Lower lobe of right lung (tissue), 2 donors: ENCODE measurements around the gene UBE2S. TPM values are rescaled to one million over a fixed set of nuclear protein-coding genes. Genes with fewer than 3 reads are reported as not detected.

ENCODE experiments used
- ATAC-seq, 2 donors: fragments of 200-7000 bp; cut with Tn5 transposase; one replicate each; pipeline ENCODE4 v1.9.1; 2020 to 2022; ENCODE audit warnings: mild to moderate bottlenecking in 2 of 2, moderate library complexity in 2 of 2
- DNase-seq: peaks from one replicate; pipeline ENCODE4 v3.0.0-alpha.2; 2020
- H3K27ac ChIP-seq: fragments of 200-600 bp; one replicate; pipeline ENCODE4 v1.8.0; 2022
- H3K27me3 ChIP-seq: fragments of 200-600 bp; one replicate; pipeline ENCODE4 v1.8.0; 2022; ENCODE audit warnings: low read depth
- H3K36me3 ChIP-seq: fragments of 200-600 bp; one replicate; pipeline ENCODE4 v1.8.0; 2022; ENCODE audit warnings: mild to moderate bottlenecking
- H3K4me1 ChIP-seq: fragments of 200-600 bp; one replicate; pipeline ENCODE4 v1.8.0; 2022
- H3K4me3 ChIP-seq: fragments of 200-600 bp; one replicate; pipeline ENCODE4 v1.8.0; 2022; ENCODE audit warnings: mild to moderate bottlenecking
- H3K9me3 ChIP-seq: fragments of 200-600 bp; one replicate; pipeline ENCODE4 v1.8.0; 2022
- intact Hi-C: fragments of 100-400 bp; cut with DNase I; formaldehyde crosslinking; loops from one replicate; pipeline ENCODE4 v1.11.0; 2022
- total RNA-seq: library from RNA; stranded (reverse); fragmentation: NEBNext Ultra II Directional; extraction: Animal tissue kit (Norgen Biotek cat#: 25700); gene quantifications from one replicate; pipeline ENCODE4 v1.2.1, GENCODE V29; 2021
- TF ChIP-seq, protein P1 (sequence below): fragments of 200-600 bp; IDR thresholded peaks from one replicate; pipeline ENCODE4 v1.8.0; 2022; ENCODE audit warnings: antibody characterized with exemption, mild to moderate bottlenecking
- donor health status: DM: no; HTN: yes; CAD: no; lungs with severe emphysema.

The UBE2S gene
- total RNA-seq, 1 donor from 2014 or later = 18.6 TPM

DNA sequence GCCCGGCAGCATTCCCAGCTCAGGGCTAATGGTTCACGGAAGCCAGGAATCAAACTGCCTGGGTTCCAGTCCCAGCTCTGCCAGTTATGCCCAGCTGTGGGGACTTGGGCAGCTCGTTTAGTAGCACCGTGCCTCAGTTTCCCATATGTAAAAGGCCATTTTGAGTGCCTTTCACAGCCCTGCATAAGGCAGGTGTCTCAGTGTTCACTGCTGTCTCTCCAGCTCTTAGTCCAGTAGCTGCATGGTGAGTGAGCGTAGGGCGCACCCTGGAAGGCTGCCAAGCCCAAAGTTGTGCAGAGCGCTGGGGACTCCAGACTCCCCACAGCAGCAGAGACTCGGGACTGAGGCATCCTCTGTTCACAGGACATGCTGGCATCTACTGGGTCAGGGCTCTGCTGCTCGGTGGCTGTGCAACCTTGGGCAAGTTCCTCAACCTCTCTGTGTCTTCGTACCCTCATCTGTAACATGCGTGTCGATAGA is 16.4 kb downstream of the UBE2S start:
- TF ChIP-seq, protein P1, sequence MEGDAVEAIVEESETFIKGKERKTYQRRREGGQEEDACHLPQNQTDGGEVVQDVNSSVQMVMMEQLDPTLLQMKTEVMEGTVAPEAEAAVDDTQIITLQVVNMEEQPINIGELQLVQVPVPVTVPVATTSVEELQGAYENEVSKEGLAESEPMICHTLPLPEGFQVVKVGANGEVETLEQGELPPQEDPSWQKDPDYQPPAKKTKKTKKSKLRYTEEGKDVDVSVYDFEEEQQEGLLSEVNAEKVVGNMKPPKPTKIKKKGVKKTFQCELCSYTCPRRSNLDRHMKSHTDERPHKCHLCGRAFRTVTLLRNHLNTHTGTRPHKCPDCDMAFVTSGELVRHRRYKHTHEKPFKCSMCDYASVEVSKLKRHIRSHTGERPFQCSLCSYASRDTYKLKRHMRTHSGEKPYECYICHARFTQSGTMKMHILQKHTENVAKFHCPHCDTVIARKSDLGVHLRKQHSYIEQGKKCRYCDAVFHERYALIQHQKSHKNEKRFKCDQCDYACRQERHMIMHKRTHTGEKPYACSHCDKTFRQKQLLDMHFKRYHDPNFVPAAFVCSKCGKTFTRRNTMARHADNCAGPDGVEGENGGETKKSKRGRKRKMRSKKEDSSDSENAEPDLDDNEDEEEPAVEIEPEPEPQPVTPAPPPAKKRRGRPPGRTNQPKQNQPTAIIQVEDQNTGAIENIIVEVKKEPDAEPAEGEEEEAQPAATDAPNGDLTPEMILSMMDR = no peak
- peaks cover 35% of the 10 kb centered on the region for H3K4me1 ChIP-seq
- H3K27ac ChIP-seq = no peak overlapping the region
- H3K4me3 ChIP-seq = no peak overlapping the region
- DNase-seq = no peak
- ATAC-seq = no peak
- peaks cover 58% of the 10 kb centered on the region for H3K36me3 ChIP-seq
- intact Hi-C loops = no loop called here
- H3K9me3 ChIP-seq = no peaks in the 10 kb centered on the region
- no peaks in the 10 kb centered on the region for H3K27me3 ChIP-seq

DNA sequence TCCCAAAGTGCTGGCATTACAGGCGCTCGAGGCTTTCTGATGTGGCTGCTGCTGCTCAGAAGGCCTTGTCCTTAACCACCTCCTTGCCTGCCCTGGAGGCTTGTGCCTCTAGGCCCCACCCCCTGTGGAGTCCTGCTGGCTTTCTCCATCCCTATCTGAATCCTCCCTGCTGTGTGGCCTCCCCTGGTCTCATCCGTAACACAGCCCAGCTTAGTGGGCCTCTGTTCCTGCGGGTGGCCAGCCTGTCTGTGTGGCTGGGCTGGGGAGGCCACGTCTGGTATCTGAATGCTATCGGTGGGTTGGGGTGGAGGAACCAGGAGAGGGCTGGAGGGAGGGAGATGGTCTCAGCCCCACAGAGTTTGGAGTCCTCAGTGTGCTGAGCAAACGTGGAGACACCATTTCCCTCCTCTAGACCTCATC is 17.1 kb downstream of the UBE2S start:
- H3K36me3 ChIP-seq = peaks cover 58% of the 10 kb centered on the region
- H3K27ac ChIP-seq = no peak overlapping the region
- TF ChIP-seq, protein P1 = no peak
- H3K4me3 ChIP-seq = no peak overlapping the region
- intact Hi-C loops = no loop called here
- H3K9me3 ChIP-seq = no peaks in the 10 kb centered on the region
- peaks cover 35% of the 10 kb centered on the region for H3K4me1 ChIP-seq
- ATAC-seq (no peak), DNase-seq (no peak)
- no peaks in the 10 kb centered on the region for H3K27me3 ChIP-seq

DNA sequence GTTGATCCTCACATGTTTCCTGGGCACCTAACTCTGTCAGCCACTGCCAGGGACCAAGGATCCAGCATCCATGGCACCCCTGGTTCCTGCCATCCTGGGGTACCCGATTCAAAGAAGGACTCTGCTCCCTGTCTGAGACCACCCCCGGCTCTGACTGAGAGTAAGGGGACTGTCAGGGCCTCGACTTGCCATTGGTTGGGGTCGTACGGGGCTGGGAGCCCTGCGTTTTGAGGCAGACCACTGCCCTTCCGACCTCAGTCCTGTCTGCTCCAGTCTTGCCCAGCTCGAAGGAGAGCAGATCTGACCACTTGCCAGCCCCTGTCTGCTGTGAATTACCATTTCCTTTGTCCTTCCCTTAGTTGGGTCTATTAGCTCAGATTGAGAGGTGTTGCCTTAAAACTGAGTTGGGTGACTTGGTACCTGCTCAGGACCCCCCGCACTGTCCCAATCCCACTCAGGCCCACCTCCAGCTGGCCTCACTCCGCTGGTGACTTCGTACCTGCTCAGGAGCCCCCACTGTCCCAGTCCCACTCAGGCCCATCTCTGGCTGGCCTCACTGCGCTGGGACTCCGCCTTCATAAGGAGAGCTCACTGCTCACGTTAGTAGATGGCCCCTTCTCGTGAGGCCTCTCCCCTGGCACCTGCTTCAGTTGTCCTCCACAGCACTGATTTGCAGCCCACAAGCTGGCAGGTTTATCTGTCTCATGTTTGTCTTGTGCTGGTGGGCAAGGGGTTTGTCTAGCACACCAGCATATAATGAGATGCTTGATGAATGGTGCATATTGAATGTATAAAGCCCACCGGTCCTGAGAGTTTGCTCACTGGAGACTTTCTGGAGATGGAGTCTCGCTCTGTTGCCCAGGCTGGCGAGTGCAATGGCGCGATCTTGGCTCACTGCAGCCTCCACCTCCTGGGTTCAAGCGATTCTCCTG is 17.9 kb downstream of the UBE2S start:
- Histone ChIP-seq H3K27ac (no peak overlapping the region), H3K36me3 (peaks cover 58% of the 10 kb centered on the region), H3K9me3 (no peaks in the 10 kb centered on the region), H3K27me3 (no peaks in the 10 kb centered on the region), H3K4me1 (peaks cover 40% of the 10 kb centered on the region), H3K4me3 (no peak overlapping the region)
- TF ChIP-seq, protein P1 = no peak
- intact Hi-C loops = no loop called here
- DNase-seq (no peak), ATAC-seq (no peak)

DNA sequence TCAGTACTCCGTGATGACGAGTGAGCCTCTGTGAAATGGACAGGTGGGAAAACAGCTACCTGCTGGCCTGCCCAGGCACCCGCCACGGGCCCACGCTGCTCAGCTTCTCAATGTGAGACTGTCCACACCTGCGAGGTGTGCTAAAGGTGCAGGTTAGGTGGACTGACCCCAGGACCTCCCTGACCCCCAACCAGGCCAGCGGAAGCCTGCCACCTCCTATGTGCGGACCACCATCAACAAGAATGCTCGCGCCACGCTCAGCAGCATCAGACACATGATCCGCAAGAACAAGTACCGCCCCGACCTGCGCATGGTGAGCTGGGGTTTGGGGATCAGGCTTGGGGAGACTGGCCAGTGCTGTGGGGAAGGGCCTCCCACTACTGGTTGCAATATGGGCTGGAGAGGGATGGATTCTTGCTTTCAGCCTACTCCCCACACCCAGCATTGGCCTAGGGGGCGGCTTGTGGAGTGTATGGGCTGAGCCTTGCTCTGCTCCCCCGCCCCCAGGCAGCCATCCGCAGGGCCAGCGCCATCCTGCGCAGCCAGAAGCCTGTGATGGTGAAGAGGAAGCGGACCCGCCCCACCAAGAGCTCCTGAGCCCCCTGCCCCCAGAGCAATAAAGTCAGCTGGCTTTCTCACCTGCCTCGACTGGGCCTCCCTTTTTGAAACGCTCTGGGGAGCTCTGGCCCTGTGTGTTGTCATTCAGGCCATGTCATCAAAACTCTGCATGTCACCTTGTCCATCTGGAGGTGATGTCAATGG is 19.7 kb downstream of the UBE2S start:
- TF ChIP-seq, protein P1 = no peak
- no peaks in the 10 kb centered on the region for H3K9me3 ChIP-seq
- no peaks in the 10 kb centered on the region for H3K27me3 ChIP-seq
- intact Hi-C loops = no loop called here
- peaks cover 58% of the 10 kb centered on the region for H3K36me3 ChIP-seq
- peak overlapping the region; percentile 97 for H3K4me3 ChIP-seq
- DNase-seq (no peak), ATAC-seq (no peak)
- no peak overlapping the region for H3K27ac ChIP-seq
- H3K4me1 ChIP-seq = peaks cover 50% of the 10 kb centered on the region

DNA sequence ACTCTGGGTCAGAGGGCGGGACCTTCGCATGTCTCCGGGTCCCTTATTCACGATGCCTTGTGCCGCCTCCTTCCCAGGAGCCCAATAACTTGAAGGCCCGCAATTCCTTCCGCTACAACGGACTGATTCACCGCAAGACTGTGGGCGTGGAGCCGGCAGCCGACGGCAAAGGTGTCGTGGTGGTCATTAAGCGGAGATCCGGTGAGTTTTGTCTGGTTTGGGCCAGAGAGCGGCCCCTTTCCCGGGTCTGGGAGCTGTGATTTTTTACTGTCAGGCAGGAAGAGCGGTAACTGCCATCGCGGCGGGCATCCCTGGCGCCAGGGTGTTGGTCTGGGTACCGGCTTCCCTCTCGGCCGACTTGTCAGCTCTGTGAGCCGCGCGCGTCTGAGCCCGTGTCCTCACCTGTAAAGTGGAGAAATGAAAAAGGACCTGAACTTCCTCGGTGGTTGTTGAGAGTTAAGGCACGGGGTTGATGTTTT is 21.1 kb downstream of the UBE2S start:
- TF ChIP-seq, protein P1 = no peak
- H3K27ac ChIP-seq = peak overlapping the region; percentile 94
- H3K4me3 ChIP-seq = peak overlapping the region; percentile 97
- ATAC-seq (no peak), DNase-seq (no peak)
- intact Hi-C loops = no loop called here
- H3K4me1 ChIP-seq = peaks cover 52% of the 10 kb centered on the region
- H3K27me3 ChIP-seq = no peaks in the 10 kb centered on the region
- H3K36me3 ChIP-seq = peaks cover 49% of the 10 kb centered on the region
- no peaks in the 10 kb centered on the region for H3K9me3 ChIP-seq
